Body of pancreas (tissue), 4 donors: ENCODE results near the gene ETS2. TPM values are rescaled to one million over a fixed set of nuclear protein-coding genes. Genes with fewer than 3 reads are reported as not detected.
"Not testable (repeated sequence)": the region's sequence is repeated elsewhere in the genome, so short reads cannot be mapped to it uniquely, and the experiment has no call there.

ENCODE experiments used
- ATAC-seq: fragments of 150-250 bp; one replicate; pipeline ENCODE4 v1.9.1; 2016
- DNase-seq, 4 donors: peaks; one replicate each; pipeline ENCODE4 v3.0.0-alpha.2; 2019
- H3K27ac ChIP-seq, 4 donors: fragments of 200-600 bp; sonication (generic); 1 replicate in 3 of 4; 2 replicates in 1 of 4; pipeline versions ENCODE4 v1.5.1 to v1.6.1; 2016 to 2019; ENCODE audit warnings: mild to moderate bottlenecking in 1 of 4, mixed read lengths in 1 of 4, moderate library complexity in 1 of 4
- H3K27me3 ChIP-seq, 2 donors: fragments of 200-600 bp; sonication (generic); one replicate each; pipeline ENCODE4 v1.6.0; 2016; ENCODE audit warnings: mild to moderate bottlenecking in 1 of 2
- H3K36me3 ChIP-seq, 2 donors: fragments of 200-600 bp; sonication (generic); replicated peaks in 1 of 2; 2 replicates each; pipeline ENCODE4 v1.5.1; 2016; ENCODE audit warnings: low read depth in 2 of 2; ENCODE audit not compliant: insufficient read depth in 1 of 2
- H3K4me1 ChIP-seq: fragments of 200-600 bp; sonication (generic); one replicate; pipeline ENCODE4 v1.6.0; 2016
- H3K4me3 ChIP-seq, 2 donors: fragments of 200-600 bp; sonication (generic); 1 replicate in 1 of 2; 2 replicates in 1 of 2; pipeline ENCODE4 v1.5.1; 2016 to 2019
- H3K9me3 ChIP-seq, 3 donors: fragments of 200-600 bp; sonication (generic); 1 replicate in 2 of 3; 2 replicates in 1 of 3; pipeline ENCODE4 v1.5.1; 2016
- POLR2A ChIP-seq, 3 donors: fragments of 450-650 bp; IDR thresholded peaks; one replicate each; pipeline ENCODE4 v1.6.1; 2016; ENCODE audit warnings: antibody characterized with exemption in 3 of 3, mild to moderate bottlenecking in 2 of 3
- WGBS, 2 donors: methylation state at CpG; one replicate each; pipeline ENCODE4 v1.1.5; 2017; 5-methylcytosine and 5-hydroxymethylcytosine counted together
- intact Hi-C: fragments of 100-400 bp; cut with DNase I; formaldehyde crosslinking; loops from one replicate; pipeline ENCODE4 v1.15.1; 2023
- total RNA-seq, 2 donors: library from RNA; depleted of rRNA; stranded (reverse); fragments of >200 nt; gene quantifications; one replicate each; pipeline ENCODE4 v1.1.0, GENCODE V29; 2016
- TF ChIP-seq, protein P1 (sequence below), 7 experiments: fragments of 450-650 bp in 4 of 7; fragments of 200-600 bp in 3 of 7; sonication (generic) in 3 of 7; IDR thresholded peaks; one replicate each; pipeline ENCODE4 v1.5.1; 2016 to 2019; ENCODE audit warnings: antibody characterized with exemption in 7 of 7

The ETS2 gene
- total RNA-seq, 2 donors from 2014 or later = 17.9 to 25.7 TPM

DNA sequence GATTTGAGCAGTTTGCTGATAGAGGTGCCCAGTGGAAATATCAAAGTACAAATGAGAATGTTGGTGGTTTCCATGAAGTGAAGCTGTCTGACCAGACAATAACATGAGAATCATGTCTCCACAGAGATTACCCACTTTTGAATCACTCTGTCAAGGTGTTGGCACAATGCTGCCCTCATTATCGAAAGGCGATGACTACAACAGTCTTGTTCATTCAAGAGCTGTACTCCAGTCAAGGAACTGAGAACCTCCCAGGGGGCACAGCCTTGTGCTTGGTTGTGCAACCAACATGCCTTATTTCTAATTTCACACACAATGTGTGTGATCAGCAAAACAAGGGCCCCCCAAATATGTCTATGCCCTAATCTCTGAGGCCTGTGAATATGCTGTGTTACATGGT is 35.7 kb downstream of the ETS2 start:
- Histone ChIP-seq H3K9me3 (no peaks in the 10 kb centered on the region), H3K27me3 (no peaks in the 10 kb centered on the region), H3K36me3 (no peaks in the 10 kb centered on the region), H3K4me3 (no peak overlapping the region), H3K4me1 (no peaks in the 10 kb centered on the region), H3K27ac (no peak overlapping the region)
- intact Hi-C loops = no loop called here
- ATAC-seq = no peak
- DNase-seq = no peak
- TF ChIP-seq, protein P1, sequence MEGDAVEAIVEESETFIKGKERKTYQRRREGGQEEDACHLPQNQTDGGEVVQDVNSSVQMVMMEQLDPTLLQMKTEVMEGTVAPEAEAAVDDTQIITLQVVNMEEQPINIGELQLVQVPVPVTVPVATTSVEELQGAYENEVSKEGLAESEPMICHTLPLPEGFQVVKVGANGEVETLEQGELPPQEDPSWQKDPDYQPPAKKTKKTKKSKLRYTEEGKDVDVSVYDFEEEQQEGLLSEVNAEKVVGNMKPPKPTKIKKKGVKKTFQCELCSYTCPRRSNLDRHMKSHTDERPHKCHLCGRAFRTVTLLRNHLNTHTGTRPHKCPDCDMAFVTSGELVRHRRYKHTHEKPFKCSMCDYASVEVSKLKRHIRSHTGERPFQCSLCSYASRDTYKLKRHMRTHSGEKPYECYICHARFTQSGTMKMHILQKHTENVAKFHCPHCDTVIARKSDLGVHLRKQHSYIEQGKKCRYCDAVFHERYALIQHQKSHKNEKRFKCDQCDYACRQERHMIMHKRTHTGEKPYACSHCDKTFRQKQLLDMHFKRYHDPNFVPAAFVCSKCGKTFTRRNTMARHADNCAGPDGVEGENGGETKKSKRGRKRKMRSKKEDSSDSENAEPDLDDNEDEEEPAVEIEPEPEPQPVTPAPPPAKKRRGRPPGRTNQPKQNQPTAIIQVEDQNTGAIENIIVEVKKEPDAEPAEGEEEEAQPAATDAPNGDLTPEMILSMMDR (IDR thresholded peaks at IDR 0.05) = no peak
- no peak for TF ChIP-seq POLR2A (IDR thresholded peaks at IDR 0.05)
- WGBS, 2 donors = 95 to 100% methylated on average over 2 of the region's 2 CpGs

DNA sequence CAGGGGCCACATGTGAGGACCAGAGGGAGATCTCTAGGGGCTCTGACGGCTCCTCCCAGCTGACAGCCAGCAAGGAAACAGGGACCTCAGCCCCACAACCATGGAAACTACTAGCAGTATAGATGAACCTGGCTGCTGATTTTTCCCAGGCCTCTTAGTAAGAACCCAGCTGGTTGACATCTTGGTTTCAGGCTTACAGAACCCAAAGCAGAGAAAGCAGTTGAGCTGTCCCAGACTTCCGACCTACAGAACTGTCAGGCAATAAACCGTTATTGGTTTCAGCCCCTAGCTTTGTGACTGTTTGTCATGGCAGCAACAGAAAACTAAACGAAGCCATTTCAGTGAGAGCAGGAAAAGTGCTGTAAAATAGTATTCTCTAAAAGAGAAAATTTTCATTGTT is 36.4 kb downstream of the ETS2 start:
- TF ChIP-seq POLR2A (IDR thresholded peaks at IDR 0.05) = no peak
- TF ChIP-seq, protein P1 (IDR thresholded peaks at IDR 0.05) = no peak
- Histone ChIP-seq H3K9me3 (no peaks in the 10 kb centered on the region), H3K4me3 (no peak overlapping the region), H3K27ac (no peak overlapping the region), H3K36me3 (no peaks in the 10 kb centered on the region), H3K27me3 (no peaks in the 10 kb centered on the region), H3K4me1 (no peaks in the 10 kb centered on the region)
- ATAC-seq (no peak), DNase-seq (no peak)
- WGBS, 2 donors = 52 to 55% methylated on average over 3 to 4 of the region's 4 CpGs
- intact Hi-C loops = no loop called here

DNA sequence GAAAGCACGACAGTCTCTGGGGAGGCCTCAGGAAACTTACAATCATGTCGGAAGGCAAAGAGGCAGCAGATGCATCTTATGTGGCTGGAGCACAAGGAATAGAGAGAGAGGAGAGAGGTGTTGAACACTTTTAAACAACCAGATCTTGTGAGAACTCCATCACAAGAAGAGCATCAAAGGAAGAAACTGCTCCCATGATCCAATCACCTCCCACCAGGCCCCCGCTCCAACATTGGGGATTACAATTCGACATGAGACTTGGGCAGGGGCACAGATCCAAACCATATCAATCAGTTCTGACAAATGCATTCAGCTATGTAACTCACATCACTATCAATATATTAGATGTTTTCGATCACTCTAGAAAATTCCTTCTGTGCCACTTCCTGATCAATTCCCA is 37.6 kb downstream of the ETS2 start:
- intact Hi-C loops = no loop called here
- no peak overlapping the region for H3K27ac ChIP-seq
- H3K27me3 ChIP-seq = no peaks in the 10 kb centered on the region
- no peaks in the 10 kb centered on the region for H3K36me3 ChIP-seq
- WGBS, 2 donors = 73 to 80% methylated on average over 5 of the region's 5 CpGs
- TF ChIP-seq, protein P1 (IDR thresholded peaks at IDR 0.05) = no peak
- no peak for TF ChIP-seq POLR2A (IDR thresholded peaks at IDR 0.05)
- no peaks in the 10 kb centered on the region for H3K9me3 ChIP-seq
- ATAC-seq = no peak
- H3K4me3 ChIP-seq = no peak overlapping the region
- H3K4me1 ChIP-seq = no peaks in the 10 kb centered on the region
- no peak for DNase-seq

DNA sequence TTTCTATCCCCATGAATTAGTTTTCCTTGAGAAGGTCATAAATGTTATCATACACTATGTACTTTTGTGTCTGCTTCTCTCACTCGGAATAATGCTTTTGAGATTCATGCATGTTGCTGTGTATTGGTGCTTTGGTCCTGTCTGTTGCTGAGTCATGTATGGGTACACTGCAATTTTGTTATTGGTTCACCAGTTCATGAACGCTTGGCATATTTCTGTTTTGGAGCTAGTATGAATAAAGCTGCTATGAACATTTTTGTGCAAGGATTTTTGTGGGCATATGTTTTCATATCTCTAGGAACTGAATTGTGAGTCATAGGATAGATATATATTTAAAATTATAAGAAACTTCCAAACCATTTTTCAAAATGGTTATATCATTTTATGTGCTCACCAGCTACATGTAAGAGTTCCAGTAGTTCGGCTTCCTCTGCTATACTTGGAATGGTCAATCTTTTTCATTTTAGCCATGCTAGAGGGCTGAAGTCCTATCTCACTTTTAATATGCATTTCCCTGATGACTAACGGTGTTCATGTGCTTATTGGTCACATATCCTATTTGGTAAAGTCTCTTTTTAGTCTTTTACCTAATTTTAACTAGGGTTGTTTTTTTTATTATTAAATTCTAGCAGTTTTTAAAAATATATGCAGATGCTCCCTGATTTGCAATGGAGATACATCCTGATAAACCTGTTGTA is 38.2 kb downstream of the ETS2 start:
- TF ChIP-seq POLR2A (IDR thresholded peaks at IDR 0.05) = no peak
- TF ChIP-seq, protein P1 (IDR thresholded peaks at IDR 0.05) = no peak
- DNase-seq (no peak), ATAC-seq (no peak)
- no peaks in the 10 kb centered on the region for H3K4me1 ChIP-seq
- no peak overlapping the region for H3K27ac ChIP-seq
- H3K36me3 ChIP-seq = no peaks in the 10 kb centered on the region
- H3K9me3 ChIP-seq = no peaks in the 10 kb centered on the region
- H3K4me3 ChIP-seq = no peak overlapping the region
- 64 to 68% methylated on average over 4 of the region's 4 CpGs for WGBS, 2 donors
- H3K27me3 ChIP-seq = no peaks in the 10 kb centered on the region
- intact Hi-C loops = no loop called here

DNA sequence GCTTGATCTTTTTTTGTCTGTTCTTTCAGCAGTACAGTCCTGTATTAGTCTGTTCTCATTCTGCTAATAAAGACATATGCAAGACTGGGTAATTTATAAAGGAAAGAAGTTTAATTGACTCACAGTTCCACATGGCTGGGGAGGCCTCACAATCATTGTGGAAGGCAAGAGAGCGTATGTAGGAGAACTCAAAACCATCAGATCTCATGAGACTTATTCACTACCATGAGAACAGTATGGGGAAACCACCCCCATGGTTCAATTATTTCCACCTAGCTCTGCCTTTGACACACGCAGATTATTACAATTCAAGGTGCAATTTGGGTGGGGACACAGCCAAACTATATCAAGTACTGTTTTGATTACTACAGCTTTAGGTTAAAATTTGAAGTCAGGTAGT is 39.6 kb downstream of the ETS2 start:
- WGBS, 2 donors = 82 to 93% methylated on average over 2 of the region's 2 CpGs
- H3K4me3 ChIP-seq, H3K36me3 ChIP-seq, H3K4me1 ChIP-seq, H3K27me3 ChIP-seq, ATAC-seq, intact Hi-C loops, DNase-seq, H3K9me3 ChIP-seq, H3K27ac ChIP-seq: not testable (repeated sequence)
